H9 (cell line): ENCODE data around the gene MRRF. TPM values are rescaled to one million over a fixed set of nuclear protein-coding genes. Genes with fewer than 3 reads are reported as not detected.
"Not testable (repeated sequence)": the region's sequence is repeated elsewhere in the genome, so short reads cannot be mapped to it uniquely, and the experiment has no call there.

Experiments
- DNase-seq: peaks from one replicate; pipeline ENCODE4 v3.0.0-alpha.2; 2017
- H2AFZ ChIP-seq: one replicate; pipeline ENCODE4 v1.6.1; 2013; ENCODE audit warnings: mild to moderate bottlenecking, low read length, control low read depth, moderate library complexity
- H2AK5ac ChIP-seq: 2 replicates; pipeline ENCODE4 v1.6.1; 2013; ENCODE audit warnings: low read length, control low read depth, mixed read lengths; ENCODE audit not compliant: insufficient read length
- H2BK120ac ChIP-seq: one replicate; pipeline ENCODE4 v1.6.1; 2013; ENCODE audit warnings: low read depth, mild to moderate bottlenecking, low read length, control low read depth, inconsistent platforms; ENCODE audit not compliant: poor library complexity, severe bottlenecking
- H2BK12ac ChIP-seq: 2 replicates; pipeline ENCODE4 v1.6.1; 2013; ENCODE audit warnings: low read length, control low read depth, mixed read lengths, low read depth; ENCODE audit not compliant: insufficient read length
- H2BK15ac ChIP-seq: 2 replicates; pipeline ENCODE4 v1.6.1; 2013; ENCODE audit warnings: low read depth, low read length, control low read depth
- H2BK20ac ChIP-seq: one replicate; pipeline ENCODE4 v1.6.1; 2013; ENCODE audit warnings: low read depth, mild to moderate bottlenecking, low read length, control low read depth, inconsistent platforms; ENCODE audit not compliant: poor library complexity, severe bottlenecking
- H2BK5ac ChIP-seq: 2 replicates; pipeline ENCODE4 v1.6.1; 2013; ENCODE audit warnings: low read length, control low read depth, mixed read lengths; ENCODE audit not compliant: insufficient read length
- H3K14ac ChIP-seq: 2 replicates; pipeline ENCODE4 v1.6.1; 2013; ENCODE audit warnings: low read length, control low read depth; ENCODE audit not compliant: insufficient read depth
- H3K18ac ChIP-seq: 2 replicates; pipeline ENCODE4 v1.6.1; 2013; ENCODE audit warnings: low read depth, mild to moderate bottlenecking, mixed read lengths, low read length, control low read depth; ENCODE audit not compliant: insufficient read length
- H3K23ac ChIP-seq: 2 replicates; pipeline ENCODE4 v1.6.1; 2013; ENCODE audit warnings: low read length, control low read depth, mixed read lengths, low read depth; ENCODE audit not compliant: insufficient read length
- H3K23me2 ChIP-seq: 2 replicates; pipeline ENCODE4 v1.6.1; 2013; ENCODE audit warnings: low read depth, mild to moderate bottlenecking, mixed read lengths, low read length, control low read depth; ENCODE audit not compliant: insufficient read length, poor library complexity, severe bottlenecking
- H3K27ac ChIP-seq: 2 replicates; pipeline ENCODE4 v1.5.1; 2013; ENCODE audit warnings: low read length, control low read depth, mixed read lengths, low read depth; ENCODE audit not compliant: insufficient read length
- H3K27me3 ChIP-seq: 2 replicates; pipeline ENCODE4 v1.6.1; 2013; ENCODE audit warnings: low read length, control low read depth, inconsistent platforms; ENCODE audit not compliant: insufficient read depth
- H3K4ac ChIP-seq: 2 replicates; pipeline ENCODE4 v1.6.1; 2013; ENCODE audit warnings: low read depth, mild to moderate bottlenecking, control low read depth, inconsistent platforms, low read length, moderate library complexity
- H3K4me1 ChIP-seq: 2 replicates; pipeline ENCODE4 v1.6.1; 2013; ENCODE audit warnings: low read length, control low read depth, inconsistent platforms; ENCODE audit not compliant: insufficient read depth
- H3K4me2 ChIP-seq: 2 replicates; pipeline ENCODE4 v1.6.1; 2013; ENCODE audit warnings: low read length, control low read depth, mixed read lengths; ENCODE audit not compliant: insufficient read length, insufficient read depth
- H3K56ac ChIP-seq: 2 replicates; pipeline ENCODE4 v1.6.1; 2013; ENCODE audit warnings: low read depth, mild to moderate bottlenecking, mixed read lengths, low read length, control low read depth; ENCODE audit not compliant: insufficient read length
- H3K79me1 ChIP-seq: 2 replicates; pipeline ENCODE4 v1.6.1; 2013; ENCODE audit warnings: low read depth, mild to moderate bottlenecking, moderate library complexity, low read length, control low read depth, inconsistent platforms; ENCODE audit not compliant: insufficient read depth, poor library complexity, severe bottlenecking
- H3K79me2 ChIP-seq: 2 replicates; pipeline ENCODE4 v1.6.1; 2013; ENCODE audit warnings: low read length, control low read depth, inconsistent platforms; ENCODE audit not compliant: insufficient read depth
- H3K9ac ChIP-seq: 2 replicates; pipeline ENCODE4 v1.6.1; 2013; ENCODE audit warnings: low read length, control low read depth, mixed read lengths; ENCODE audit not compliant: insufficient read length; ENCODE audit errors: extremely low read depth
- H3K9me3 ChIP-seq: one replicate; pipeline ENCODE4 v1.6.1; 2013; ENCODE audit warnings: low read depth, low read length, inconsistent platforms; ENCODE audit not compliant: control insufficient read depth
- H3T11ph ChIP-seq: one replicate; pipeline ENCODE4 v1.6.1; 2013; ENCODE audit warnings: mild to moderate bottlenecking, low read length, control low read depth, inconsistent platforms
- H4K20me1 ChIP-seq: one replicate; pipeline ENCODE4 v1.6.1; 2013; ENCODE audit not compliant: control insufficient read depth, insufficient read length, insufficient read depth
- H4K5ac ChIP-seq: 2 replicates; pipeline ENCODE4 v1.6.1; 2013; ENCODE audit warnings: low read depth, mild to moderate bottlenecking, mixed read lengths, low read length, control low read depth; ENCODE audit not compliant: insufficient read length
- H4K8ac ChIP-seq: replicated peaks from 2 replicates; pipeline ENCODE4 v1.6.1; 2013; ENCODE audit warnings: low read length, control low read depth, mixed read lengths, low read depth; ENCODE audit not compliant: insufficient read length
- H4K91ac ChIP-seq: 2 replicates; pipeline ENCODE4 v1.6.1; 2013; ENCODE audit warnings: low read depth, mild to moderate bottlenecking, moderate library complexity, mixed read lengths, low read length, control low read depth; ENCODE audit not compliant: insufficient read length
- H3K27ac Mint-ChIP-seq, 3 experiments: 2 replicates in 2 of 3; 3 replicates in 1 of 3; pipeline ENCODE4 v1.8.0; 2020 to 2021; ENCODE audit warnings: mixed read lengths in 3 of 3, mild to moderate bottlenecking in 1 of 3, moderate library complexity in 1 of 3
- H3K27me3 Mint-ChIP-seq: 2 replicates; pipeline ENCODE4 v1.8.0; 2021; ENCODE audit warnings: low read depth, mild to moderate bottlenecking, moderate library complexity, mixed read lengths
- H3K36me3 Mint-ChIP-seq, 3 experiments: 2 replicates in 2 of 3; 3 replicates in 1 of 3; pipeline ENCODE4 v1.8.0; 2020 to 2021; ENCODE audit warnings: low read depth in 3 of 3, mixed read lengths in 3 of 3; ENCODE audit not compliant: insufficient read depth in 1 of 3
- H3K4me1 Mint-ChIP-seq, 2 experiments: 2 replicates each; pipeline ENCODE4 v1.8.0; 2020; ENCODE audit warnings: mixed read lengths in 2 of 2
- H3K4me3 Mint-ChIP-seq, 2 experiments: 2 replicates in 1 of 2; 3 replicates in 1 of 2; pipeline ENCODE4 v1.8.0; 2020 to 2021; ENCODE audit warnings: mild to moderate bottlenecking in 2 of 2, mixed read lengths in 2 of 2, moderate library complexity in 1 of 2
- H3K9me3 Mint-ChIP-seq, 2 experiments: 2 replicates in 1 of 2; 3 replicates in 1 of 2; pipeline ENCODE4 v1.8.0; 2020; ENCODE audit warnings: mild to moderate bottlenecking in 2 of 2, mixed read lengths in 2 of 2, moderate library complexity in 1 of 2
- CTCF ChIP-seq: fragments of 200-600 bp; sonication (generic); conservative IDR thresholded peaks from 3 replicates; pipeline ENCODE4 v1.8.0; 2021; ENCODE audit warnings: antibody characterized with exemption, mild to moderate bottlenecking
- WGBS: extraction: QIAGEN DNeasy Blood & Tissue Kit; methylation state at CpG from one replicate; pipeline ENCODE4 v1.1.7; 2013; ENCODE audit warnings: missing lambda C conversion rate, low lambda C conversion rate, mixed read lengths; ENCODE audit not compliant: insufficient read length; ENCODE audit errors: extremely low coverage; 5-methylcytosine and 5-hydroxymethylcytosine counted together
- total RNA-seq: library from RNA; stranded (reverse); gene quantifications from 2 replicates; pipeline ENCODE4 v1.2.1, GENCODE V29; 2021

MRRF gene
- total RNA-seq, 1 experiment from 2014 or later, result 33.7 TPM

GRCh38 chr9:122329597-122329996 lies 64.9 kb downstream of the MRRF start:
- Histone ChIP-seq H3K18ac (no peak overlapping the region), H2BK20ac (no peak overlapping the region), H4K20me1 (no peaks in the 10 kb centered on the region), H3K27me3 (no peaks in the 10 kb centered on the region), H3K4me1 (peaks cover 5% of the 10 kb centered on the region; the same call in 1 of the 2 replicates), H3K27ac (no peak overlapping the region), H2AFZ (no peak overlapping the region), H3K23me2 (no peaks in the 10 kb centered on the region), H3K79me1 (no peaks in the 10 kb centered on the region), H3K9ac (no peak overlapping the region), H3K56ac (no peak overlapping the region), H3T11ph (no peak overlapping the region), H2AK5ac (no peak overlapping the region), H4K8ac (no peak overlapping the region), H3K79me2 (no peaks in the 10 kb centered on the region), H2BK12ac (no peak overlapping the region), H3K4ac (no peak overlapping the region), H3K9me3 (no peaks in the 10 kb centered on the region), H4K5ac (no peak overlapping the region), H3K23ac (no peak overlapping the region), H2BK5ac (no peak overlapping the region), H3K4me2 (no peak overlapping the region), H4K91ac (no peak overlapping the region), H2BK120ac (no peak overlapping the region), H2BK15ac (no peak overlapping the region), H3K14ac (no peak overlapping the region)
- no peaks in the 10 kb centered on the region for H3K9me3 Mint-ChIP-seq
- H3K4me1 Mint-ChIP-seq, result peaks cover 31 to 35% of the 10 kb centered on the region in 2 experiments
- no peak for DNase-seq
- no peaks in the 10 kb centered on the region for H3K27me3 Mint-ChIP-seq
- peak overlapping the region; percentile 70 to 71 (median 70); a peak in 6 of 7 replicates for H3K27ac Mint-ChIP-seq
- no CpG with 5 or more reads among the region's 3 CpGs for WGBS
- peaks cover 0 to 8% (median 1%) of the 10 kb centered on the region in 3 experiments; a peak in 3 of 7 replicates for H3K36me3 Mint-ChIP-seq
- no peak for TF ChIP-seq CTCF
- H3K4me3 Mint-ChIP-seq, result no peak overlapping the region

- H3K4me3 Mint-ChIP-seq, H2BK120ac ChIP-seq, H3K4me2 ChIP-seq, H4K5ac ChIP-seq, H3K27ac ChIP-seq, H3K18ac ChIP-seq, H3K27me3 ChIP-seq, H4K20me1 ChIP-seq, H3K79me1 ChIP-seq, H2BK12ac ChIP-seq, H3K4me1 ChIP-seq, H2AFZ ChIP-seq, H3K56ac ChIP-seq, H2BK15ac ChIP-seq, H3K27me3 Mint-ChIP-seq, H4K91ac ChIP-seq, H4K8ac ChIP-seq, H3K4ac ChIP-seq, H3K36me3 Mint-ChIP-seq, H3T11ph ChIP-seq, H3K14ac ChIP-seq, H3K9me3 Mint-ChIP-seq, H3K79me2 ChIP-seq, H3K27ac Mint-ChIP-seq, H2BK5ac ChIP-seq, H3K9ac ChIP-seq, DNase-seq, H3K9me3 ChIP-seq, H3K23me2 ChIP-seq, H2AK5ac ChIP-seq, H2BK20ac ChIP-seq, H3K23ac ChIP-seq: not testable (repeated sequence)
- WGBS, result no CpG with 5 or more reads among the region's 6 CpGs
- H3K4me1 Mint-ChIP-seq, result peaks cover 31 to 39% of the 10 kb centered on the region in 2 experiments
Observed at GRCh38 chr9:122330466-122330865, 65.8 kb downstream of the MRRF start.
